ENCODE data around the gene ASXL1.
"Not testable (repeated sequence)": the region's sequence is repeated elsewhere in the genome, so short reads cannot be mapped to it uniquely, and the experiment has no call there.

The ASXL1 gene

GRCh38 chr20:32464401-32465091 is 106.4 kb downstream of the ASXL1 start:
- in situ Hi-C loops (cut with MboI; ENCODE audit: low sequenced_read_pairs) = no loop called here

GRCh38 chr20:32465092-32465900 is 107.2 kb downstream of the ASXL1 start:
- in situ Hi-C loops (cut with MboI; ENCODE audit: low sequenced_read_pairs) = no loop called here

- in situ Hi-C loops (cut with MboI; ENCODE audit: low sequenced_read_pairs) = not testable (repeated sequence)
These were observed 108.0 kb downstream of the ASXL1 start for GRCh38 chr20:32465901-32466675.

GRCh38 chr20:32466739-32467505 is 108.8 kb downstream of the ASXL1 start:
- in situ Hi-C loops (cut with MboI; ENCODE audit: low sequenced_read_pairs) = no loop called here

GRCh38 chr20:32467506-32468312 is 109.6 kb downstream of the ASXL1 start:
- in situ Hi-C loops (cut with MboI; ENCODE audit: low sequenced_read_pairs) = no loop called here

- in situ Hi-C loops (cut with MboI; ENCODE audit: low sequenced_read_pairs) = no loop called here
These were observed 110.1 kb downstream of the ASXL1 start for GRCh38 chr20:32468313-32468640.

- in situ Hi-C loops (cut with MboI; ENCODE audit: low sequenced_read_pairs) = no loop called here
These were observed 110.7 kb downstream of the ASXL1 start for GRCh38 chr20:32468860-32469259.

- in situ Hi-C loops (cut with MboI; ENCODE audit: low sequenced_read_pairs) = no loop called here
These were observed 112.1 kb downstream of the ASXL1 start for GRCh38 chr20:32470025-32470861.

GRCh38 chr20:32470940-32471339 is 112.8 kb downstream of the ASXL1 start:
- in situ Hi-C loops (cut with MboI; ENCODE audit: low sequenced_read_pairs) = no loop called here

GRCh38 chr20:32472581-32473207 is 114.6 kb downstream of the ASXL1 start:
- in situ Hi-C loops (cut with MboI; ENCODE audit: low sequenced_read_pairs) = no loop called here

GRCh38 chr20:32473231-32474008 is 115.3 kb downstream of the ASXL1 start:
- in situ Hi-C loops (cut with MboI; ENCODE audit: low sequenced_read_pairs) = no loop called here

GRCh38 chr20:32474009-32474716 is 116.0 kb downstream of the ASXL1 start:
- in situ Hi-C loops (cut with MboI; ENCODE audit: low sequenced_read_pairs) = no loop called here

- in situ Hi-C loops (cut with MboI; ENCODE audit: low sequenced_read_pairs) = no loop called here
These were observed 116.5 kb downstream of the ASXL1 start for GRCh38 chr20:32474717-32474966.

GRCh38 chr20:32474967-32475811 is 117.1 kb downstream of the ASXL1 start:
- in situ Hi-C loops (cut with MboI; ENCODE audit: low sequenced_read_pairs) = no loop called here

GRCh38 chr20:32476684-32477593 is 118.8 kb downstream of the ASXL1 start:
- in situ Hi-C loops (cut with MboI; ENCODE audit: low sequenced_read_pairs) = no loop called here
